NCI-H2107 treated with DMSO at 0.1 percent for 48 hours (cell line): Measurements from ENCODE around the gene NIN.
"Not testable (repeated sequence)": the region's sequence is repeated elsewhere in the genome, so short reads cannot be mapped to it uniquely, and the experiment has no call there.

ENCODE experiments used
- DNase-seq: peaks from one replicate; lab custom pipeline; 2025; ENCODE audit not compliant: unreplicated experiment; lab: John Stamatoyannopoulos, UW

The NIN gene

GRCh38 chr14:50819303-50819702 is 11.7 kb downstream of the NIN start:
- DNase-seq = not testable (repeated sequence)

- DNase-seq = no peak
Observed at GRCh38 chr14:50816395-50817047, 14.4 kb downstream of the NIN start.

- DNase-seq = not testable (repeated sequence)
Observed at GRCh38 chr14:50815526-50815925, 15.4 kb downstream of the NIN start.

- not testable (repeated sequence) for DNase-seq
Observed at GRCh38 chr14:50815058-50815457, 15.9 kb downstream of the NIN start.

- DNase-seq = no peak
Observed at GRCh38 chr14:50814161-50814560, 16.8 kb downstream of the NIN start.

GRCh38 chr14:50813544-50813863 is 17.5 kb downstream of the NIN start:
- no peak for DNase-seq

GRCh38 chr14:50812856-50813543 is 18.0 kb downstream of the NIN start:
- DNase-seq = no peak

- DNase-seq = no peak
Observed at GRCh38 chr14:50812180-50812579, 18.8 kb downstream of the NIN start.

- no peak for DNase-seq
Observed at GRCh38 chr14:50808053-50808452, 22.9 kb downstream of the NIN start.

- no peak for DNase-seq
Observed at GRCh38 chr14:50806241-50806933, 24.6 kb downstream of the NIN start.

GRCh38 chr14:50805396-50805795 is 25.6 kb downstream of the NIN start:
- DNase-seq = no peak

- no peak for DNase-seq
Observed at GRCh38 chr14:50804181-50804721, 26.7 kb downstream of the NIN start.

GRCh38 chr14:50801706-50802105 is 29.3 kb downstream of the NIN start:
- DNase-seq = no peak

- no peak for DNase-seq
Observed at GRCh38 chr14:50800032-50800431, 30.9 kb downstream of the NIN start.

- DNase-seq = no peak
Observed at GRCh38 chr14:50798048-50798421, 32.9 kb downstream of the NIN start.

- no peak for DNase-seq
Observed at GRCh38 chr14:50797250-50798047, 33.5 kb downstream of the NIN start.

GRCh38 chr14:50796390-50796789 is 34.6 kb downstream of the NIN start:
- DNase-seq = no peak

- no peak for DNase-seq
Observed at GRCh38 chr14:50795909-50796308, 35.1 kb downstream of the NIN start.

- no peak for DNase-seq
Observed at GRCh38 chr14:50795142-50795541, 35.8 kb downstream of the NIN start.

GRCh38 chr14:50794068-50794645 is 36.8 kb downstream of the NIN start:
- no peak for DNase-seq

GRCh38 chr14:50792634-50793068 is 38.3 kb downstream of the NIN start:
- no peak for DNase-seq
